AG09309 (cell line): ENCODE measurements around the gene ZNF568.

Source experiments
- DNase-seq: peaks from one replicate; pipeline ENCODE4 v3.0.0-alpha.2; 2010; ENCODE audit warnings: low read depth
- H3K4me3 ChIP-seq: 2 replicates; pipeline ENCODE4 v1.5.1; 2011; ENCODE audit warnings: mild to moderate bottlenecking, low read depth, low read length, moderate library complexity; ENCODE audit not compliant: control insufficient read depth
- TF ChIP-seq, protein P1 (sequence below): IDR thresholded peaks from 2 replicates; pipeline ENCODE4 v1.5.1; 2011; ENCODE audit warnings: mild to moderate bottlenecking, low read depth, low read length, inconsistent platforms; ENCODE audit not compliant: insufficient read depth, control insufficient read depth; ENCODE audit errors: missing control alignments

Gene ZNF568

DNA sequence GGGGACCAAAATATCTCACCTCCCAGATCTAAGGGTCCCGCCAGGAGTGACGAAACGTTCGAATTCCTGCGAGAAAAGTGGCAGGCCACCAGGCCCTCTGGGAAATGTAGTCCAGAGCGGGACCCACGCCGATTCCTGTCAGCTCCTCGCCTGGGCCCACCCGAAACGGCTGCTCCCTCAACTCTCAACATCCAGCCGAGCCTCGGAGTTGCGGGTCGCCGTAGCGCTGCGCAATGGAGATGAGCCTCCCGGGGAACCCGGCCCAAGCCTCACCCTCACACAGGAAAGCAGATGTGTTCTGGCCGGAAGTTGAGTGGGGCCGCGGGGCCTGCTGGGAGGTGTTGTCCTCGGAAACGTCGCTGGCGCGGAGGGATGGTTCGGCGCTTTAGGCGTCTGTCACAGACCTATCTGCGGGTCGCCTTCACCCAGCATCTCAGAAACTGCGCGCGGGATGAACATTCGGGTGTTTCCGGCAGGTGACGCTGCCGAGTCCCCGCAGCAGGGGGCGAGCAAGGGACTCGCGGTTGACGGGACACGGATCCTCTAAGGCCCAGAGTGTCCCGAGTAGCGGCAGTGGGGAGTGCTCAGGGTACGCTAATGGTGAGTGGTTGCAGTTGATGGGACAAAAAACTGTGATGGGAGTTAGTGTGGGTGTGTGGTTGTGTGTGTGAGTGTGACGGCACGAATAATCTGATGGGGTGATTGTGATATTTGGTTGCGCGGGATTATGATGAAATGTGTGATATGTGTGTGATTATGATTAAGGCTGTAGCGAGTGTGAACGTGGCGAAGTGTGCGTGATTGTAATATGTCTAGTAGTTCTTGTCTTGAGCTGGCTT, at the start of gene ZNF568, which contains the start of gene ZNF829:
Gene ZNF568, plus strand, starts transcription at position 341 of the 839 bp plus-strand sequence. CDS start 6,439 bp downstream, outside the sequence.
Gene ZNF829, minus strand, starts transcription at position 300 of the 839 bp plus-strand sequence. CDS start 1,124 bp downstream, outside the sequence.
- peak; percentile 48 for DNase-seq
- H3K4me3 ChIP-seq: peak within 1 kb of the TSS; percentile 88
- TF ChIP-seq, protein P1, sequence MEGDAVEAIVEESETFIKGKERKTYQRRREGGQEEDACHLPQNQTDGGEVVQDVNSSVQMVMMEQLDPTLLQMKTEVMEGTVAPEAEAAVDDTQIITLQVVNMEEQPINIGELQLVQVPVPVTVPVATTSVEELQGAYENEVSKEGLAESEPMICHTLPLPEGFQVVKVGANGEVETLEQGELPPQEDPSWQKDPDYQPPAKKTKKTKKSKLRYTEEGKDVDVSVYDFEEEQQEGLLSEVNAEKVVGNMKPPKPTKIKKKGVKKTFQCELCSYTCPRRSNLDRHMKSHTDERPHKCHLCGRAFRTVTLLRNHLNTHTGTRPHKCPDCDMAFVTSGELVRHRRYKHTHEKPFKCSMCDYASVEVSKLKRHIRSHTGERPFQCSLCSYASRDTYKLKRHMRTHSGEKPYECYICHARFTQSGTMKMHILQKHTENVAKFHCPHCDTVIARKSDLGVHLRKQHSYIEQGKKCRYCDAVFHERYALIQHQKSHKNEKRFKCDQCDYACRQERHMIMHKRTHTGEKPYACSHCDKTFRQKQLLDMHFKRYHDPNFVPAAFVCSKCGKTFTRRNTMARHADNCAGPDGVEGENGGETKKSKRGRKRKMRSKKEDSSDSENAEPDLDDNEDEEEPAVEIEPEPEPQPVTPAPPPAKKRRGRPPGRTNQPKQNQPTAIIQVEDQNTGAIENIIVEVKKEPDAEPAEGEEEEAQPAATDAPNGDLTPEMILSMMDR: peak; percentile 70

DNA sequence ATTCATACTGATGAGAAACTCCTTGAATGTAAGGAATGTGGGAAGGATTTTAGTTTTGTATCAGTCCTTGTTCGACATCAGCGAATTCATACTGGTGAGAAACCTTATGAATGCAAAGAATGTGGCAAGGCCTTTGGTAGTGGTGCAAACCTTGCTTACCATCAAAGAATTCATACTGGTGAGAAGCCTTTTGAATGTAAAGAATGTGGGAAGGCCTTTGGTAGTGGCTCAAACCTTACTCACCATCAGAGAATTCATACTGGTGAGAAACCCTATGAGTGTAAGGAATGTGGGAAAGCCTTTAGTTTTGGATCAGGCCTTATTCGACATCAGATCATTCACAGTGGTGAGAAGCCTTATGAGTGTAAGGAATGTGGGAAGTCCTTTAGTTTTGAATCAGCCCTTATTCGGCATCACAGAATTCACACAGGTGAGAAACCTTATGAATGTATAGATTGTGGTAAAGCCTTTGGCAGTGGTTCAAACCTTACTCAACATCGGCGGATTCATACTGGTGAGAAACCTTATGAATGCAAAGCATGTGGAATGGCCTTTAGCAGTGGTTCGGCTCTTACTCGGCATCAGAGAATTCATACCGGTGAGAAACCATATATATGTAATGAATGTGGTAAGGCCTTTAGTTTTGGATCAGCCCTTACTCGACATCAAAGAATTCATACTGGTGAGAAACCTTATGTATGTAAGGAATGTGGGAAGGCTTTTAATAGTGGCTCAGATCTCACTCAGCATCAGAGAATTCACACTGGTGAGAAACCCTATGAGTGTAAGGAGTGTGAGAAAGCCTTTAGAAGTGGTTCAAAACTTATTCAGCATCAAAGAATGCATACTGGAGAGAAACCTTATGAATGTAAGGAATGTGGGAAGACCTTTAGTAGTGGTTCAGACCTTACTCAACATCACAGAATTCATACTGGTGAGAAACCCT, 38.9 kb upstream of the ZNF568 start:
- TF ChIP-seq, protein P1: no peak
- DNase-seq: no peak
- H3K4me3 ChIP-seq: no peak overlapping the region

DNA sequence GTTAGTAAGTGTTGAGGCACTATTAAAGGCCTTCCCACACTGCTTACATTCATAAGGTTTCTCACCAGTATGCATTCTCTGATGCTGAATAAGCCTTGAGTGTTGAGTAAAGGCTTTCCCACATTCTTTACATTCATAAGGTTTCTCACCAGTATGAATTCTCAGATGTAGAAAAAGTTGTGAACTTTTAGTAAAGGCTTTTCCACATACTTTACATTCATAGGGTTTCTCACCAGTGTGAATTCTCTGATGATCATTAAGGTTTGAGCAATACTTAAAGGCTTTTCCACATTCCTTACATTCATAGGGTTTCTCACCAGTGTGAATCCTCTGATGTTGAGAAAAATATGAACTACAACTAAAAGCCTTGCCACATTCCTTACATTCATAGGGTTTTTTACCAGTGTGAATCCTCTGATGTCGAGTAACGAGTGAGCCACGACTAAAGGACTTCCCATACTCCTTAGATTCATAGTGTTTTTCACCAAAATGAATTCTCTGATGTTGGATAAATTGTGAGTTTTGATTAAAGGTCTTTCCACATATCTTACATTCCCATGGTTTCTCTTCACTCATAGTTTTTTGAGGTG, 24.3 kb upstream of the ZNF568 start:
- no peak for DNase-seq
- TF ChIP-seq, protein P1: no peak
- H3K4me3 ChIP-seq: no peak overlapping the region

DNA sequence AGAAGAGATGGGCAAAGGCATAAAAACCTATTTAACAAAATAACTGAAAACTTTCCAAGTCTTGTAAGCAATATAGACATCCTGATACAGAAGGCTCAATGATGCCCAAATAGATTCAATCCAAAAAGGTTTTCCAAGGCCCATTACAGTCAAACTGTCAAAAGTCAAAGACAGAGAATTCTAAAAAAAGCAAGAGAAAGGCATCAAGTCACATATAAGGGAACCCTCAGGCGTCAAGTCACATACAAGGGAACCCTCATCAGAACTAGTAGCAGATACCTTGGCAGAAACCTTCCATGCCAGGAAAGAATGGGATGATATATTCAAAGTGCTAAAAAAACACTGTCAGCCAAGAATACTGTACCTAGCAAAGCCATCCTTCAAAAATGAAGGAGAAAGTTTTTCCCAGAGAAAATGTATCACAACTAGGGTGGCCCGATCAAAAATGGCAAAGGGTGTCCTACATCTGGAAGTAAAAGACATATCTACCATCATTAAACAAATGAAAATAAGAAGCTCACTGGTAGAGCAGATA, 21.2 kb upstream of the ZNF568 start:
- TF ChIP-seq, protein P1: no peak
- no peak overlapping the region for H3K4me3 ChIP-seq
- no peak for DNase-seq

DNA sequence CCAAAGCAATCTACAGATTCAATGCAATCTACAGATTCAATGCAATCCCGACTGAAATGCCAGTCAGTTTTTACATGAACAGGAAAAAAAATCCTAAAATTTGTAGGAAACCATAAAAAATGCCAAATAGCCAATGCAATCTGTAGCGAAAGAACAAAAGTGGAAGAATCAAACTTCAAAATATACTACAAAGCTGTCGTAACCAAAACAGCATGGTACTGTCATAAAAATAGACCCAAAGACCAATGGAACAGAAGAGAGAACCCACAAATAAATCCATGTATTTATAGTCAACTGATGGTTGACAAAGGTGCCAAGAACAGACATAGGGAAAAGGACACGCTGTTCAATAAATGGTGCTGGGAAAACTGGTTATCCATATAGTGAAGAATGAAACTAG, 17.7 kb upstream of the ZNF568 start:
- TF ChIP-seq, protein P1: no peak
- H3K4me3 ChIP-seq: no peak overlapping the region
- DNase-seq: no peak

DNA sequence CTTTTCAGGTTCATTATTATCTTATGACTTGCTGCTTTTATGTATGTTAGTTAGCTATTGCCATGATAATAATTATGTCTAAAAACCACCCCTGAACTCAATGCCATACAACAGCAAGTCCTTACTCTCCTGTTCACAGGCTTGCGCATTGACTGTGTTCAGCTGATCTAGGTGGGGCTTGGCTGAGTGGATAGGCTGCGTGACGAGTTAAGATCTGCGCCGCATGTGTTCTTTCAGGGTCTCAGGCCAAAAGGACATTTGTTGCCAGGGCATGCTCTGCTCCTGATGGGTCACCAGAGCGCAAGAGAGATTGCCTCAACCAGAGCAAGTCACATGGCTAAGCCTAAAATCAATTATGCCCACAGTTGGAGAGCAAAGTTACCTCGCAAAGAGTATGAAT, 859 bp downstream of the ZNF568 start:
- DNase-seq: no peak

More for the DNA sequence above, 859 bp downstream of the ZNF568 start:
- TF ChIP-seq, protein P1: no peak
- H3K4me3 ChIP-seq: peak overlapping the region; percentile 88
